GM06990 (cell line): Measurements from ENCODE around the gene CAPN10.

Experiments
- DNase-seq: peaks from one replicate; pipeline ENCODE4 v3.0.0-alpha.2; 2011; ENCODE audit not compliant: insufficient read length; ENCODE audit errors: extremely low read depth
- H3K27me3 ChIP-seq: replicated peaks from 2 replicates; pipeline ENCODE4 v1.6.0; 2011; ENCODE audit warnings: low read length; ENCODE audit not compliant: control insufficient read depth, insufficient read depth
- H3K36me3 ChIP-seq: 2 replicates; pipeline ENCODE4 v1.5.1; 2011; ENCODE audit warnings: low read length; ENCODE audit not compliant: control insufficient read depth, insufficient read depth
- H3K4me3 ChIP-seq: replicated peaks from 2 replicates; pipeline ENCODE4 v1.5.1; 2011; ENCODE audit warnings: low read depth, mild to moderate bottlenecking, control low read depth, low read length
- TF ChIP-seq, protein P1 (sequence below): IDR thresholded peaks from 2 replicates; pipeline ENCODE4 v1.5.1; 2011; ENCODE audit warnings: low read length, control low read depth, mild to moderate bottlenecking, inconsistent platforms; ENCODE audit not compliant: insufficient read depth, poor library complexity, severe bottlenecking

The CAPN10 gene

DNA sequence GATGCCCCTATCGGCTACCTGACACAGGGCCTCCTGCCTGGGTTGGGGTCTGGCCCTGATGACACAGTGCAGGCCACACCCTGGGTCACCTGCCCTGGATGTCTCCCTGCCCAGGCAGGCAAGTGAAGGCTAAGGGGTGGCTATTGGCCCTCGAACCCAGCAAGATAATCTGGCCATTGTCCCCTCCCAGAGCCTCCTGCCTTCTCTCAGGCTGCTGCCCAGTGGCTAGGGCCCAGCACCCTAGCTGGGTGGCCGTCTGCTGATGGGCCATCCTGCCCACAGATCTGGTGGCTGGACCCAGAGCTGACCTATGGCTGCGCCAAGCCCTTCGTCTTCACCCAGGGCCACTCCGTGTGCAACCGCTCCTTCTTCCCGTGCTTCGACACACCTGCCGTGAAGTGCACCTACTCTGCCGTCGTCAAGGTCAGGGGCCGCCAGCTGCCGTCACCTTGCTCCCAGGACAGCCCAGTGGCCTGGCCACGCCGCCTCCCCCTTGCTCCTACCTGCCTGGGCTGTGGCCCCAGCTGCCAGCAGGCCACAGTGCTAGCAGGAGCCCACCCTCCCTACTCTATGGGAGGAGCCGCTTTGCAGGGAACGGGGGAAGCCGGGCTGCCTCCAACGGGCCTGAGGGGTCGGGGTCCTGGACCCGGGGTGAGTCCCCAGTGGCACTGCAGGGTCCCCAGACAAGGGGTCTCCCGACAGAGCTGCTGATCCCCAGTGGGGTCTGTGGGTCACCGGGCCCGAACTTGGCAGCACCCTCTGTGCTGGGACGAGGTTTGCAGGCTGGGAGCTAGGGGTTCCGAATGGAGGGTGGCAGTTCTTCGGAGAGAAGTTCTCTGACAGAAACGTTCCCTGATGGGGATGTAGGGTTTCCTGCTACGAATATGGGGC is 14.1 kb upstream of the CAPN10 start:
- DNase-seq: no peak
- no peak overlapping the region for H3K4me3 ChIP-seq
- H3K36me3 ChIP-seq: peaks cover 30% of the 10 kb centered on the region
- TF ChIP-seq, protein P1, sequence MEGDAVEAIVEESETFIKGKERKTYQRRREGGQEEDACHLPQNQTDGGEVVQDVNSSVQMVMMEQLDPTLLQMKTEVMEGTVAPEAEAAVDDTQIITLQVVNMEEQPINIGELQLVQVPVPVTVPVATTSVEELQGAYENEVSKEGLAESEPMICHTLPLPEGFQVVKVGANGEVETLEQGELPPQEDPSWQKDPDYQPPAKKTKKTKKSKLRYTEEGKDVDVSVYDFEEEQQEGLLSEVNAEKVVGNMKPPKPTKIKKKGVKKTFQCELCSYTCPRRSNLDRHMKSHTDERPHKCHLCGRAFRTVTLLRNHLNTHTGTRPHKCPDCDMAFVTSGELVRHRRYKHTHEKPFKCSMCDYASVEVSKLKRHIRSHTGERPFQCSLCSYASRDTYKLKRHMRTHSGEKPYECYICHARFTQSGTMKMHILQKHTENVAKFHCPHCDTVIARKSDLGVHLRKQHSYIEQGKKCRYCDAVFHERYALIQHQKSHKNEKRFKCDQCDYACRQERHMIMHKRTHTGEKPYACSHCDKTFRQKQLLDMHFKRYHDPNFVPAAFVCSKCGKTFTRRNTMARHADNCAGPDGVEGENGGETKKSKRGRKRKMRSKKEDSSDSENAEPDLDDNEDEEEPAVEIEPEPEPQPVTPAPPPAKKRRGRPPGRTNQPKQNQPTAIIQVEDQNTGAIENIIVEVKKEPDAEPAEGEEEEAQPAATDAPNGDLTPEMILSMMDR: no peak
- no peaks in the 10 kb centered on the region for H3K27me3 ChIP-seq

DNA sequence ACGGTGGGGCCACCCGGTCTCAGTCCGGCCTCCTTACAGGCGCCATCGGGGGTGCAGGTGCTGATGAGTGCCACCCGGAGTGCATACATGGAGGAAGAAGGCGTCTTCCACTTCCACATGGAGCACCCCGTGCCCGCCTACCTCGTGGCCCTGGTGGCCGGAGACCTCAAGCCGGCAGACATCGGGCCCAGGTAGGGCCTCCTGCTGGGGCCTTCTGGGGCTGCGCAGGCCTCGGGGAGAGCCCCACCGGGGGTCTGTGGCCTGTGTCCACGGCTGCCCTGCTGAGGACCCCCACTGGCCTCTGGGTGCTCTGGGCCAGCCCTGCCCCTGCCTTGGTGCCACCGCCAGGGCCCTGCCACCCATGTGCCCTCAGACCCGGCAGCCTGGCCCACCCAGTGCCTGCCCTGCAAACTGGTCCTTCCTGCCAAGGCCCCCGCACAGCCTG is 13.4 kb upstream of the CAPN10 start:
- Histone ChIP-seq H3K27me3 (no peaks in the 10 kb centered on the region), H3K36me3 (peaks cover 36% of the 10 kb centered on the region), H3K4me3 (no peak overlapping the region)
- TF ChIP-seq, protein P1: no peak
- DNase-seq: no peak

DNA sequence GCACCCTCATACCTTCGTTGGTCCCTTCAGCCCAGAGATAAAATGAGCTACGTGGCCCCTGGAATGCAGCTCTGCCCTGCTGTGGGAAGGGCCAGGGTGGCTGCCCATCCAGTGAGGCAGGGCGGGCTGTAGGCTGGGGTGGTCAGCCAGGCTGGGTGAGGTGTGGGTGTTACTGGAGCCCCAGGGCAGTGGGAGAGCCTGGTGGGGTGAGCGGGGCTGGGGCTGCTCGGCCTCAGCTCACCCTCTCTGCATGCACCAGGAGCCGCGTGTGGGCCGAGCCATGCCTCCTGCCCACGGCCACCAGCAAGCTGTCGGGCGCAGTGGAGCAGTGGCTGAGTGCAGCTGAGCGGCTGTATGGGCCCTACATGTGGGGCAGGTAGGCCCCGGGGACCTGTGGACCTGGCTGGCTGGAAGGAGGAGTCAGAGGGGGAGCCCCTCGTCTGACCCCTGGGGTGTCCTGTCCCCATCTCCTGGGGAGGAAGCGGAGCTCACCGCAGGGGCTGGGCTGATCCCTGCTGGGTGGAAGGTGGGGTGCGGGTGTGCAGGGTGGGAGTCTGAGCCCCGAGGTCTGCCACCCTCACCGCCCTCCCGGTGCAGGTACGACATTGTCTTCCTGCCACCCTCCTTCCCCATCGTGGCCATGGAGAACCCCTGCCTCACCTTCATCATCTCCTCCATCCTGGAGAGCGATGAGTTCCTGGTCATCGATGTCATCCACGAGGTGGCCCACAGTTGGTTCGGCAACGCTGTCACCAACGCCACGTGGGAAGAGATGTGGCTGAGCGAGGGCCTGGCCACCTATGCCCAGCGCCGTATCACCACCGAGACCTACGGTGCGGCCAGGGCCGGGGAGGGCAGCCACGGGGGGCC is 12.8 kb upstream of the CAPN10 start:
- DNase-seq: no peak
- Histone ChIP-seq H3K4me3 (no peak overlapping the region), H3K36me3 (peaks cover 40% of the 10 kb centered on the region), H3K27me3 (no peaks in the 10 kb centered on the region)
- TF ChIP-seq, protein P1: no peak

DNA sequence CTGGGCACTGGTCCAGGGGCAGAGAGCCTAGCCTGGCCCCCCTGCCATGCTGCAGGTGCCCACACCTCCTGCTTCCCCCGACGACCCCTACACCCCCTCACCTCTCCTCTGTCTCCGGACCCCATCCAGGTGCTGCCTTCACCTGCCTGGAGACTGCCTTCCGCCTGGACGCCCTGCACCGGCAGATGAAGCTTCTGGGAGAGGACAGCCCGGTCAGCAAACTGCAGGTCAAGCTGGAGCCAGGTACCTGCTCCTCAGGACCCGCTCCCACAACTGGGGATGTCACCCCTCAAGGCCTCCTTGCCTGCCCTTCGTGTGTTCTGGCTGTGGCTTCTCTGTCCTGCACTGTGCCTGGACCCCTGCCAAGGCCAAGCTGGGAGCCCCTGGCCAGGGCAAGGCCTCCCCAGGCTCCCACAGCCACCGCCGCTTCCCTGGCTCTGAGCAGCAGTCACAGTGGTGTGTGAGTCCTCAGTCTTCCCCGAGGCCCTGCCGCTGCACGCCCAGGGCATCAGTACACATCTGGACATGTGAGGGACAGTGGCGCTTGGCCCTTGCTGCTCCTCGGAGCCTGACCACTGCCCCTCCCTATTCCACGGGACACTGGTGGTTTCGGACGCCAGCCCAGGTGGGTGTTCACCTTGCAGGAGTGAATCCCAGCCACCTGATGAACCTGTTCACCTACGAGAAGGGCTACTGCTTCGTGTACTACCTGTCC is 12.0 kb upstream of the CAPN10 start:
- TF ChIP-seq, protein P1: no peak
- H3K27me3 ChIP-seq: no peaks in the 10 kb centered on the region
- H3K4me3 ChIP-seq: no peak overlapping the region
- H3K36me3 ChIP-seq: peaks cover 40% of the 10 kb centered on the region
- no peak for DNase-seq

DNA sequence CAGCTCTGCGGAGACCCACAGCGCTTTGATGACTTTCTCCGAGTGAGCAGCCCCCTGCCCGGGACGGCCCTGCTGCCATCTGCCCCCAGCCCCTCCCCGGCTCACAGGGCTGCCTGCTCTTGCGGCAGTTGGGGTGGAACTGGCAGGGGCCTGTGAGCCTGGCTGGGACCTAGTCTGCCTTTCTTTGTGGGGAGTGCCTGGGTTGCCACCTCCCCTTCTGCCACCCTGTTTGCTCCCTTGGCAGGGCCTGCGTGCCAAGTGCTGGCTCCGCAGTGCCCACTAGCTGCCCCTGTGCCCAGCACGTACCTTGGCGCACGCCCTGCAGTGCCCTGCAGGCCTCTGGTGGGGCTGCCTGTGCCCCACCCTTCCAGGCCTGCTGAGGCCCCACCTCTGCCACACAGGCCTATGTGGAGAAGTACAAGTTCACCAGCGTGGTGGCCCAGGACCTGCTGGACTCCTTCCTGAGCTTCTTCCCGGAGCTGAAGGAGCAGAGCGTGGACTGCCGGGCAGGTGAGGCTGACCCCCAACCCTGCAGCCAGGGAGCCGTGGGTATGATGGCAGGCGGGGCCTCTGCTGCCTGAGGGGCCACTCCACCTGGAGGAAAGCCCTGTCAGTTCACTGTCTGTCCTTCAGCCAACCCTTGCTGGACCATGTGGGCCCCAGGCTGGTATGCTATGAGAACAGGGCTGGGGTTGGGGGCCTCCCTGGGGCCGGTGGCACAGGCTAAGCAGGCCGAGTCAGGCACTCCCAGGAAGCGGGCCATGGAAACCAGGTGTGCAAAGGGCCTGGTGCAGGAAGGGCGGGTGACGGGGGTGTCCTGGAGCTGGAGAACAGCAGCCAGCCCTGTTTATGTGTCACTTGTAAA is 11.2 kb upstream of the CAPN10 start:
- H3K36me3 ChIP-seq: peaks cover 40% of the 10 kb centered on the region
- TF ChIP-seq, protein P1: no peak
- no peak for DNase-seq
- H3K27me3 ChIP-seq: no peaks in the 10 kb centered on the region
- no peak overlapping the region for H3K4me3 ChIP-seq
